CD4-positive, alpha-beta memory T cell (primary cell): ENCODE results near the gene SSU72. TPM values are rescaled to one million over a fixed set of nuclear protein-coding genes. Genes with fewer than 3 reads are reported as not detected.
"Not testable (repeated sequence)": the region's sequence is repeated elsewhere in the genome, so short reads cannot be mapped to it uniquely, and the experiment has no call there.

ENCODE experiments used
- CTCF ChIA-PET: fragments of 350-600 bp; sonication (Branson Sonifier 250); formaldehyde crosslinking; loops from one replicate; lab custom pipeline; 2021; ENCODE audit warnings: inconsistent platforms; ENCODE audit not compliant: partially characterized antibody; lab: Charles Lee
- POLR2A ChIA-PET: fragments of 350-600 bp; sonication (Branson Sonifier 250); formaldehyde crosslinking; loops from one replicate; lab custom pipeline; 2021; ENCODE audit not compliant: partially characterized antibody; lab: Charles Lee
- DNase-seq, 5 donors: peaks; one replicate each; pipeline versions ENCODE4 v3.0.0 to v3.0.0-alpha.2; 2020 to 2022; ENCODE audit warnings: mixed read lengths in 1 of 5
- H3K27ac ChIP-seq: one replicate; pipeline ENCODE4 v1.7.0; 2013; ENCODE audit warnings: low read depth, low read length
- H3K27me3 ChIP-seq: 2 replicates; pipeline ENCODE4 v1.7.0; 2013; ENCODE audit warnings: mild to moderate bottlenecking, low read length, moderate library complexity; ENCODE audit not compliant: insufficient read depth
- H3K36me3 ChIP-seq: 2 replicates; pipeline ENCODE4 v1.7.0; 2013; ENCODE audit warnings: mild to moderate bottlenecking, low read length, moderate library complexity; ENCODE audit not compliant: insufficient read depth
- H3K4me1 ChIP-seq: 2 replicates; pipeline ENCODE4 v1.7.0; 2013; ENCODE audit warnings: mild to moderate bottlenecking, low read length, moderate library complexity; ENCODE audit not compliant: insufficient read depth
- H3K4me3 ChIP-seq, 2 donors: one replicate each; pipeline ENCODE4 v1.7.0; 2013; ENCODE audit warnings: low read length in 2 of 2, mild to moderate bottlenecking in 1 of 2
- H3K9me3 ChIP-seq, 2 donors: one replicate each; pipeline ENCODE4 v1.7.0; 2013; ENCODE audit warnings: low read length in 2 of 2, control low read depth in 1 of 2; ENCODE audit not compliant: control insufficient read depth in 1 of 2
- H3K27ac Mint-ChIP-seq, 7 donors: one replicate each; pipeline ENCODE4 v1.8.0; 2020 to 2021; ENCODE audit warnings: mixed read lengths in 7 of 7, mild to moderate bottlenecking in 6 of 7, inconsistent platforms in 3 of 7, moderate library complexity in 3 of 7
- H3K27me3 Mint-ChIP-seq, 2 donors: one replicate each; pipeline ENCODE4 v1.8.0; 2020 to 2021; ENCODE audit warnings: mixed read lengths in 2 of 2
- H3K36me3 Mint-ChIP-seq, 2 donors: one replicate each; pipeline ENCODE4 v1.8.0; 2020 to 2021; ENCODE audit warnings: mixed read lengths in 2 of 2, inconsistent platforms in 1 of 2, mild to moderate bottlenecking in 1 of 2
- H3K4me1 Mint-ChIP-seq, 4 donors: one replicate each; pipeline ENCODE4 v1.8.0; 2020 to 2021; ENCODE audit warnings: mixed read lengths in 4 of 4, mild to moderate bottlenecking in 1 of 4
- H3K4me3 Mint-ChIP-seq, 8 donors: one replicate each; pipeline ENCODE4 v1.8.0; 2020 to 2021; ENCODE audit warnings: mixed read lengths in 8 of 8, mild to moderate bottlenecking in 7 of 8, moderate library complexity in 6 of 8, inconsistent platforms in 3 of 8
- H3K9me3 Mint-ChIP-seq, 8 donors: one replicate each; pipeline ENCODE4 v1.8.0; 2020 to 2021; ENCODE audit warnings: mixed read lengths in 8 of 8, mild to moderate bottlenecking in 5 of 8, inconsistent platforms in 3 of 8, moderate library complexity in 1 of 8
- intact Hi-C: fragments of 100-400 bp; cut with micrococcal nuclease; formaldehyde crosslinking; loops from one replicate; pipeline ENCODE4 v1.15.1; 2023
- polyA plus RNA-seq, 2 donors: library from polyadenylated mRNA; unstranded; fragments of 300-500 nt; fragmentation: Illumina TruSeq; gene quantifications; one replicate each; pipeline ENCODE4 v1.2.3, GENCODE V29; 2021
- total RNA-seq, 2 experiments: library from RNA; stranded (reverse); gene quantifications; one replicate each; pipeline ENCODE4 v1.2.3, GENCODE V29; 2021

The SSU72 gene
- total and polyA plus RNA-seq, 4 experiments from 2014 or later, result 128 to 209 (median 167) TPM

DNA sequence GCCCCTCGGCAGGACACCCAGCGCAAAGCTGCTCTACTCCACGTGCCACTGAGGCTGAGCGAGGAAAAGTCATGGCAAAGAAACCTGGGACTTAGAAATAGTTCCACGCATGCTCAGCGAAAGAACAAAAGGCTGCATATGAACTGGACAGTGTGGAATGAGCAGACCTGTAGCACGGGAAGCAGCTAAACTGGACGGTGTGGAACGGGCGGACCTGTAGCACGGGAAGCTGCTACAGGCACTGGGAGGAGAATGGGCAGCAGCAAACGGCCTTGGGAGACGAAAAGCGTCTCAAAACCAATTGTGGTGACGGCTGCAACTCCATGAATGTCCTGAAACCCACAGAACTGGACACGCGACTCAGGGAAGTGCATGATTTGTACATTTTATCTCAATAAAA is 15.6 kb downstream of the SSU72 start:
- H3K27me3 Mint-ChIP-seq, result no peaks in the 10 kb centered on the region
- peaks cover 16 to 27% of the 10 kb centered on the region in 2 donors for H3K36me3 Mint-ChIP-seq
- Histone ChIP-seq H3K4me1 (no peaks in the 10 kb centered on the region), H3K27ac (no peak overlapping the region), H3K4me3 (no peak overlapping the region), H3K9me3 (no peaks in the 10 kb centered on the region), H3K36me3 (peaks cover 19% of the 10 kb centered on the region), H3K27me3 (no peaks in the 10 kb centered on the region)
- peak in 1 of 5 donors; percentile 13 for DNase-seq
- H3K4me3 Mint-ChIP-seq, result no peak overlapping the region
- intact Hi-C loops, result no loop called here
- CTCF ChIA-PET, result no interaction called here
- POLR2A ChIA-PET, result interaction anchor here (0.6 to 1.6 kb wide), 2 partner anchors 10 to 11 kb away, joined by 3 to 4 read pairs; no protein-coding TSS in a partner anchor
- H3K4me1 Mint-ChIP-seq, result peaks cover 0 to 14% (median 5%) of the 10 kb centered on the region in 4 donors
- peak overlapping the region in 4 of 7 donors; percentile 18 to 58 (median 50) for H3K27ac Mint-ChIP-seq
- peaks cover 0 to under 1% (median 0%) of the 10 kb centered on the region in 8 donors for H3K9me3 Mint-ChIP-seq

GRCh38 chr1:1558591-1558990 is 16.1 kb downstream of the SSU72 start:
- H3K9me3 Mint-ChIP-seq, result peaks cover 0 to 3% (median 0%) of the 10 kb centered on the region in 8 donors
- H3K4me1 Mint-ChIP-seq, result peaks cover 0 to 10% (median 6%) of the 10 kb centered on the region in 4 donors
- H3K27me3 ChIP-seq, result no peaks in the 10 kb centered on the region
- peaks cover 11 to 22% of the 10 kb centered on the region in 2 donors for H3K36me3 Mint-ChIP-seq
- H3K4me1 ChIP-seq, result no peaks in the 10 kb centered on the region
- no peaks in the 10 kb centered on the region for H3K9me3 ChIP-seq
- no peak for DNase-seq
- POLR2A ChIA-PET, result interaction anchor here (0.6 to 1.6 kb wide), 3 partner anchors 9 to 56 kb away, joined by 3 to 4 read pairs (median 4); partner anchors contain the start of gene MIB2
- H3K27ac ChIP-seq, result no peak overlapping the region
- CTCF ChIA-PET, result interaction anchor here (0.9 kb wide), 1 partner anchor 109 kb away, joined by 3 read pairs; no protein-coding TSS in a partner anchor
- no peak overlapping the region for H3K4me3 Mint-ChIP-seq
- intact Hi-C loops, result no loop called here
- no peak overlapping the region for H3K4me3 ChIP-seq
- H3K27me3 Mint-ChIP-seq, result no peaks in the 10 kb centered on the region
- peak overlapping the region in 5 of 7 donors; percentile 3 to 47 (median 18) for H3K27ac Mint-ChIP-seq
- peaks cover 16% of the 10 kb centered on the region for H3K36me3 ChIP-seq

DNA sequence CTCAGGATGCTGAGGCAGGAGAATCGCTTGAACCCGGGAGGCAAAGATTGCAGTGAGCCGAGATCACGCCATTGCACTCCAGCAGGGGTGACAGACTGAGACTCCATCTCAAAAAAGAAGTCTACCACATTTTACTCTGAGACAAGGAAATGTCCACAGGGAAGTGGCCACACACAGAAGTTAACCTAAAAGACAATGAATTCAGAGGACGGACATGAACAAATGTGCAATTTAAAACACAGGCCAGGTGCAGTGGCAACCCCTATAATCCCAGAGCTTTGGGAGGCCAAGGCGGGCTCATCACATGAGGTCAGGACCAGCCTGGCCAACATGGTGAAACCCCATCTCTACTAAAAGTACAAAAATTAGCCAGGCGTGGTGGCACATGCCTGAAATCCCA is 17.0 kb downstream of the SSU72 start:
- DNase-seq, intact Hi-C loops, H3K4me3 ChIP-seq, H3K27me3 Mint-ChIP-seq, H3K4me1 ChIP-seq, H3K4me3 Mint-ChIP-seq, H3K4me1 Mint-ChIP-seq, H3K9me3 ChIP-seq, CTCF ChIA-PET, H3K27ac ChIP-seq, H3K9me3 Mint-ChIP-seq, H3K27me3 ChIP-seq: not testable (repeated sequence)
- peaks cover 10% of the 10 kb centered on the region for H3K36me3 ChIP-seq
- peaks cover 11 to 15% of the 10 kb centered on the region in 2 donors for H3K36me3 Mint-ChIP-seq
- POLR2A ChIA-PET, result interaction anchor here (1.0 to 1.1 kb wide), 2 partner anchors 57 to 63 kb away, joined by 3 to 4 read pairs; partner anchors contain the start of gene MIB2
- H3K27ac Mint-ChIP-seq, result peak overlapping the region in 1 of 7 donors; percentile 41

DNA sequence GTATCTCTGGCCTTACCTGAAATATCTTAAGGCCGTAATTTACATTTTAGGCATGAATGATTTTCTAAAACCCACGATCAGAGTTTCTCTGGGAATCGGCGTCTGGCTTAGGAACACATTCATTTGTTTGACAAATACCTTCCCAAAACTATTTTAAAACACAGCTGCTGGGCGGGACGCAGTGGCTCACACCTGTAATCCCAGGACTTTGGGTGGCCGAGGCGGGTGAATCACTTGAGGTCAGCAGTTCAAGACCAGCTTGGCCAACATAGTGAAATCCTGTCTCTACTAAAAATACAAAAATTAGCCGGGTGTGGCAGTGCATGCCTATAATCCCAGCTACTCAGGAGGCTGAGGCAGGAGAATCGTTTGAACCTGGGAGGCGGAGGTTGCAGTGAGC is 17.7 kb downstream of the SSU72 start:
- H3K36me3 ChIP-seq, CTCF ChIA-PET, intact Hi-C loops, H3K4me1 ChIP-seq, H3K27me3 ChIP-seq, H3K36me3 Mint-ChIP-seq, H3K27me3 Mint-ChIP-seq, H3K4me1 Mint-ChIP-seq, H3K27ac Mint-ChIP-seq, H3K4me3 Mint-ChIP-seq, H3K4me3 ChIP-seq, H3K27ac ChIP-seq, H3K9me3 ChIP-seq, H3K9me3 Mint-ChIP-seq: not testable (repeated sequence)
- peak in 1 of 5 donors; percentile 1 for DNase-seq
- POLR2A ChIA-PET, result interaction anchor here (1.0 kb wide), 1 partner anchor 64 kb away, joined by 3 read pairs; no protein-coding TSS in a partner anchor

DNA sequence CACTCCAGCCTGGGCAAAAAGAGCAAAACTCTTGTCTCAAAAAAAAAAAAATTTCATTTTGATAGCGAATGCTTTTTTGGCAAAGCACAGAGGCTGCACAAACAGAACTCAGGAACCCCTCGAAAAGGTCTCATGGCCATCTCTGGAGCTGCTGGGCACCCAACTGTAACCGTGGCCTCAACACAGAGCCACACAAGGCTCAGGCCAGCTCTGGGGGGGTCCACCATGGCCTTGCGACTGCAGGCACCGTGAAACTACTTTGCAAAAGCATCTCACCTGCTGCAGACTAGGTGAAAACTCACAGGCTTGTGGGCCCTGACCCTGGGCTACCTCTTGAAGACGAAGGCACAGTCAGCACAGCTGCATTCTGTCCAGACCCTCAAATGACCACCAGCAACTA is 18.2 kb downstream of the SSU72 start:
- H3K36me3 ChIP-seq, result no peaks in the 10 kb centered on the region
- Mint-ChIP-seq H3K9me3 (peaks cover 0 to 3% (median 0%) of the 10 kb centered on the region in 8 donors), H3K27ac (no peak overlapping the region), H3K4me1 (peaks cover 0 to 12% (median 7%) of the 10 kb centered on the region in 4 donors), H3K27me3 (no peaks in the 10 kb centered on the region), H3K4me3 (no peak overlapping the region), H3K36me3 (peaks cover 3% of the 10 kb centered on the region in 2 donors)
- no peak overlapping the region for H3K4me3 ChIP-seq
- intact Hi-C loops, result no loop called here
- H3K9me3 ChIP-seq, result no peaks in the 10 kb centered on the region
- H3K27ac ChIP-seq, result no peak overlapping the region
- POLR2A ChIA-PET, result no interaction called here
- CTCF ChIA-PET, result no interaction called here
- DNase-seq, result peak in 1 of 5 donors; percentile 3
- H3K4me1 ChIP-seq, result no peaks in the 10 kb centered on the region
- no peaks in the 10 kb centered on the region for H3K27me3 ChIP-seq

DNA sequence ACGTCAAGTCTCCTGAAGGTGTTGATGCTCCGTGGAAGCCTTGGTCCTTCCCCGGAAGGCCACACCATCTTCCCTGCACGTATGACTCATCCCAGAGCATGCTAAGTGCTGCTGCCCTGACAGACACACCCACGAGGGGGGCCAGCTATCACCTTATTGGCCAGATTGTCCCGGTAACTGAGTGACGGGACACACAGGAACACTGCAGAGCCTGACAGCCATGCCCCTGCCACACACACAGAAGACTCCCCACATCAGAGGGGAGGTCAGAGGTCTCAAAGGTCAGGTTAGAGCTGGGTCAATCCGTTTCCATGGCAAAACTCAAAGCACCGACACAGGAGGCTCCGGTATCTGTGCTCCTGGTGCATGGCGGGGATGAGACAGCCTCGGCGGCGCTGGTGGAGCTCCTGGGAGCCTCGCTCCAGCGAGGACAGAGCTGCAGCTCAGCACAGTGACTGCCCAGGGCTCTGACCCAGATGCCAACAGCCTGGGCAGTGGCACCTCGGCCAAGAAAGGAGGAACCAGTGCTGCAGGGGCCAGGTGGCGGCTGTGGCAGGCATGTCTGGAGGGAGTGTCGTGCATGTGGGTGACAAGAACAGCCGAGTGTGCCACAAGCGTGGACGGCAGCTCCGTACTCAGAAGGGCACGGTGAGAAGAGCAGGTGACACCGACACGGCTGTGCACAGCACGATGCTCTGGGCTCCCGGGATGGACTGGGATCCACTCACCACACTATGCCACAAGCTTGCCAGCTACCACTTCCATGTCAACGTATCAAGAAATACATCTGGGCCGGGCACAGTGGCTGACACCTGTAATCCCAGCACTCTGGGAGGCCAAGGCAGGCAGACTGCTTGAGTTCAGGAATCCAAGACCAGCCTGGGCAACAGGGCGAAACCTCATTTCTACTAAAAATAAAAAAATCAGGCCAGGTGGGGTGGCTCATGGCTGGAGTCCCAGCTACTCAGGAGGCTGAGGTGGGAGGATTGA is 19.4 kb downstream of the SSU72 start:
- POLR2A ChIA-PET, result no interaction called here
- no peak for DNase-seq

DNA sequence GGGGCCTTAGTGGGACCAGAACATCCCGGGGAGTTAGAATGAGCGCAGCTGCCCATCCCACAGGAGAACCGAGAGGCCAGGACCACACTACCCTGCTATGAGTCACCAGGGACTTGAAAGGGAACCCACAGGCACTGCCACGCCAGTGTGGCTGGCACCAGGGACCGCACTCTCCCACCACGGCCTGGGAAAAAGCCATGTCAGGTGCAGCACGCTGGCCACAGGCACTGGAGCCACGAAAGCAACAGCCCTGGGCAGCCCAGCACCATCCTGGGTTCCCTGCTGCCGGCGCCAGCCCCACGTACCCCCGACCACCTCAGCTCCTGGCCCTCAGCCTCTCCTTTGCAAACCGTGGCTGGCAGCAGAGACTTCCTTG is 20.1 kb downstream of the SSU72 start:
- no peaks in the 10 kb centered on the region for H3K27me3 Mint-ChIP-seq
- Histone ChIP-seq H3K27ac (no peak overlapping the region), H3K36me3 (no peaks in the 10 kb centered on the region), H3K4me3 (no peak overlapping the region), H3K9me3 (no peaks in the 10 kb centered on the region), H3K4me1 (no peaks in the 10 kb centered on the region), H3K27me3 (no peaks in the 10 kb centered on the region)
- no peak for DNase-seq
- H3K4me1 Mint-ChIP-seq, result peaks cover 0 to 22% (median 7%) of the 10 kb centered on the region in 4 donors
- intact Hi-C loops, result no loop called here
- H3K4me3 Mint-ChIP-seq, result no peak overlapping the region
- ChIA-PET CTCF (no interaction called here), POLR2A (interaction anchor here (1.3 kb wide), 1 partner anchor 20 kb away, joined by 3 read pairs; no protein-coding TSS in a partner anchor)
- H3K36me3 Mint-ChIP-seq, result no peaks in the 10 kb centered on the region
- peaks cover 0 to 3% (median 0%) of the 10 kb centered on the region in 8 donors for H3K9me3 Mint-ChIP-seq
- peak overlapping the region in 2 of 7 donors; percentile 52 to 93 for H3K27ac Mint-ChIP-seq

More for the DNA sequence above, 19.4 kb downstream of the SSU72 start:
- Histone ChIP-seq H3K4me1 (no peaks in the 10 kb centered on the region), H3K36me3 (no peaks in the 10 kb centered on the region), H3K9me3 (no peaks in the 10 kb centered on the region), H3K27me3 (no peaks in the 10 kb centered on the region), H3K4me3 (no peak overlapping the region), H3K27ac (no peak overlapping the region)
- Mint-ChIP-seq H3K4me1 (peaks cover 0 to 22% (median 7%) of the 10 kb centered on the region in 4 donors), H3K36me3 (no peaks in the 10 kb centered on the region), H3K27ac (peak overlapping the region in 2 of 7 donors; percentile 52 to 93), H3K27me3 (no peaks in the 10 kb centered on the region), H3K9me3 (peaks cover 0 to 3% (median 0%) of the 10 kb centered on the region in 8 donors), H3K4me3 (no peak overlapping the region)
- intact Hi-C loops, result no loop called here
- CTCF ChIA-PET, result no interaction called here
